Measurements from ENCODE around the gene TMCC2. TPM values are rescaled to one million over a fixed set of nuclear protein-coding genes. Genes with fewer than 3 reads are reported as not detected.

The TMCC2 gene
- total RNA-seq, 1 donor from 2014 or later = 6.8 TPM

DNA sequence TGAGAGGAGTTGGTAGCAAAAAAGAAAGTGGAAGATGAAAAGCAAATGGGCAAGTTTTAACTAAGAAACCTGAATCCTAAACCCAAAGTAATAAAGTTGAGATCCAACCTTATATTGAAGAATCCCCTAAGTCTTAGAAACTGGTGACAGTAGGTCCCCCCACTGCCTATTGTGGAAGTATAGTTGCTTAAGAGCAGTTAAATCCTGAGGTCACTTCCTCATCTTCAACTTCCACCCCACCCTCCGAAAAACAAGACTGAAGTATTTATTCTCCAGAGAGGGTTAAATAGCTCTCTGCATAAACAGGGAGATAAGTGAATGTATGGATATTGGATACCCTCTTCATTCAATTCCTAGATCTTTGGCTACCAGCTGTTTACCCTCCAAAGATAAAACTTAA, 13.0 kb upstream of the TMCC2 start:
- peaks cover 14% of the 10 kb centered on the region for H3K4me1 Mint-ChIP-seq
- DNase-seq (ENCODE audit: low spot score in 2 of 2, unreplicated experiment in 2 of 2) = no peak
- peaks cover 11% of the 10 kb centered on the region for H3K27me3 Mint-ChIP-seq (ENCODE audit: low read depth)
- H3K9me3 Mint-ChIP-seq = no peaks in the 10 kb centered on the region
- H3K27ac Mint-ChIP-seq = no peak overlapping the region
- no peak overlapping the region for H3K4me3 Mint-ChIP-seq
- TF ChIP-seq, protein P1, sequence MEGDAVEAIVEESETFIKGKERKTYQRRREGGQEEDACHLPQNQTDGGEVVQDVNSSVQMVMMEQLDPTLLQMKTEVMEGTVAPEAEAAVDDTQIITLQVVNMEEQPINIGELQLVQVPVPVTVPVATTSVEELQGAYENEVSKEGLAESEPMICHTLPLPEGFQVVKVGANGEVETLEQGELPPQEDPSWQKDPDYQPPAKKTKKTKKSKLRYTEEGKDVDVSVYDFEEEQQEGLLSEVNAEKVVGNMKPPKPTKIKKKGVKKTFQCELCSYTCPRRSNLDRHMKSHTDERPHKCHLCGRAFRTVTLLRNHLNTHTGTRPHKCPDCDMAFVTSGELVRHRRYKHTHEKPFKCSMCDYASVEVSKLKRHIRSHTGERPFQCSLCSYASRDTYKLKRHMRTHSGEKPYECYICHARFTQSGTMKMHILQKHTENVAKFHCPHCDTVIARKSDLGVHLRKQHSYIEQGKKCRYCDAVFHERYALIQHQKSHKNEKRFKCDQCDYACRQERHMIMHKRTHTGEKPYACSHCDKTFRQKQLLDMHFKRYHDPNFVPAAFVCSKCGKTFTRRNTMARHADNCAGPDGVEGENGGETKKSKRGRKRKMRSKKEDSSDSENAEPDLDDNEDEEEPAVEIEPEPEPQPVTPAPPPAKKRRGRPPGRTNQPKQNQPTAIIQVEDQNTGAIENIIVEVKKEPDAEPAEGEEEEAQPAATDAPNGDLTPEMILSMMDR (IDR thresholded peaks at IDR 0.05; ENCODE audit: unreplicated experiment) = no peak
- no peaks in the 10 kb centered on the region for H3K36me3 Mint-ChIP-seq

DNA sequence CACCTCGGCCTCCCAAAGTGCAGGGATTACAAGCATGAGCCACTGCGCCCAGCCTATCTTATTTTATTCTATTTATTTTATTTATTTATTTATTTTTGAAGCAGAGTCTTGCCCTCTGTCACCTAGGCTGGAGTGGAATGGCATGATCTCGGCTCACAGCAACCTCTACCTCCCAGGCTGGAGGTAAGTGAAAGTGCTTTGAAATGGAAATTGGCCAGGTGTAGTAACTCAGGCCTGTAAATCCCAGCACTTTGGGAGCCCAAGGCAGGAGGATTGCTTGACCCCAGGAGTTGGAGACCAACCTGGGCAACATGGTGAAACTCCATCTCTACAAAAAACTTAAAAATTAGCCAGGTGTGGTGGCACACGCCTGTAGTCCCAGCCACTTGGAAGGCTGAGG, 11.2 kb upstream of the TMCC2 start:
- DNase-seq (ENCODE audit: low spot score in 2 of 2, unreplicated experiment in 2 of 2) = no peak
- H3K36me3 Mint-ChIP-seq = no peaks in the 10 kb centered on the region
- H3K27ac Mint-ChIP-seq = no peak overlapping the region
- no peaks in the 10 kb centered on the region for H3K9me3 Mint-ChIP-seq
- TF ChIP-seq, protein P1 (IDR thresholded peaks at IDR 0.05; ENCODE audit: unreplicated experiment) = no peak
- H3K27me3 Mint-ChIP-seq (ENCODE audit: low read depth) = peaks cover 11% of the 10 kb centered on the region
- H3K4me1 Mint-ChIP-seq = peaks cover 3% of the 10 kb centered on the region
- no peak overlapping the region for H3K4me3 Mint-ChIP-seq

DNA sequence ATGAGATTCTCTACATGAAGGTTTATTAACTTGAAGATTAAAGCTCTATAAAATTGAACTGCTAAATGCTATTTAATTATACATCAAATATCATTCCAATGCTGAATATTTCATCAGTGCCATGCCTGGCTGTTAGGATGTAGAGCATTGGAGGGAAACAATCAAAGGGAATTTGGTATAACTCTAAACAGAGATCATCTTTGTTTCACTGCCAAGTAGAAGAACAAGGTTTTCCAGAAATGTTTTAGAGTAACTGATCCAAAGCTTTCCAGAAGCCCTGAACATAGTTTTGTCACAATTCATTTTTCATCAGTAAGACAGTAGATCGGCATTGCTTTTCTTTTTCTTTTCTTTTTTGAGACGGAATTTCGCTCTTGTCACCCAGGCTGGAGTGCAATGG, 10.3 kb upstream of the TMCC2 start:
- no peak overlapping the region for H3K4me3 Mint-ChIP-seq
- H3K27ac Mint-ChIP-seq = no peak overlapping the region
- peaks cover 11% of the 10 kb centered on the region for H3K27me3 Mint-ChIP-seq (ENCODE audit: low read depth)
- DNase-seq (ENCODE audit: low spot score in 2 of 2, unreplicated experiment in 2 of 2) = no peak
- no peaks in the 10 kb centered on the region for H3K4me1 Mint-ChIP-seq
- no peaks in the 10 kb centered on the region for H3K36me3 Mint-ChIP-seq
- TF ChIP-seq, protein P1 (IDR thresholded peaks at IDR 0.05; ENCODE audit: unreplicated experiment) = no peak
- no peaks in the 10 kb centered on the region for H3K9me3 Mint-ChIP-seq

DNA sequence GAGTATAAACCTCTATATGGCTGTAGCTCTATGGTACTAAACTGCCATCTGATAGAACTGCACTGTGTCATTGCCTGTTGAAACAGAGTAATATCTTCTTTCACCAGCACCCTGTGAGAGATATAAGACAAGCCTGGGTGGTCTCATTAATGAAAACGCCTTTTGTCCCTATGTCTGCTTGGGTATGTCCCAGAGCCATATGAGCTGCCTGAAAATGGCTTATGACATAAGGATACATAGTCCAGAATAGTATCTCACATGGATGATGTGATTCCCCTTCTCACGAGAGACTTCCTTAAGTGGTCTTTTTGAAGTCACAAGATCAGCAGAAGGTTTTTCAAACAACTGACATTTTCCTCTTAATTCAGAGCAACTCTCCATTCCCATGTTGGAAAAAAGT, 7.3 kb upstream of the TMCC2 start:
- Mint-ChIP-seq H3K9me3 (no peaks in the 10 kb centered on the region), H3K4me1 (no peaks in the 10 kb centered on the region), H3K27me3 (ENCODE audit: low read depth) (peaks cover 7% of the 10 kb centered on the region), H3K36me3 (no peaks in the 10 kb centered on the region), H3K27ac (no peak overlapping the region), H3K4me3 (no peak overlapping the region)
- DNase-seq (ENCODE audit: low spot score in 2 of 2, unreplicated experiment in 2 of 2) = no peak
- TF ChIP-seq, protein P1 (IDR thresholded peaks at IDR 0.05; ENCODE audit: unreplicated experiment) = no peak

DNA sequence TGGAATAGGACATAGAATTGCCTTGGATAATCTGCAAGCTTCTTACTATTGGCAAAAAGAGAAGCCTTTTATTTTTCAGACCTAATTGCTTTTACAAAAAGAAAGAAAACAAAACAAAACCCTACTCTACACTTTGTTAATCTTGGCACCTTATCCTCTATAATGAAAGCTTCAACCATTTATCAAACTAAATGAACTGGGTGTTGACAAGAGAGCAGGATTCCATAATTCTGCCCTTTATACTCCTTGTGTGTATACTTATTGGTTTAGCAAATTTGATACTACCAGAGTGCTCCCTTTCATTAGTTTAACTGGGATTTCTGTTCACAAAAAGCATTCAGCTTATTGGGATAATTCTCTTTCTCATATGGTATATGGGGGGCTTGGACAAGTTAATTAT, 3.0 kb upstream of the TMCC2 start:
- peaks cover 15% of the 10 kb centered on the region for H3K27me3 Mint-ChIP-seq (ENCODE audit: low read depth)
- H3K9me3 Mint-ChIP-seq = no peaks in the 10 kb centered on the region
- no peak overlapping the region for H3K27ac Mint-ChIP-seq
- no peaks in the 10 kb centered on the region for H3K36me3 Mint-ChIP-seq
- H3K4me1 Mint-ChIP-seq = peaks cover 28% of the 10 kb centered on the region
- DNase-seq (ENCODE audit: low spot score in 2 of 2, unreplicated experiment in 2 of 2) = no peak
- TF ChIP-seq, protein P1 (IDR thresholded peaks at IDR 0.05; ENCODE audit: unreplicated experiment) = no peak
- H3K4me3 Mint-ChIP-seq = no peak overlapping the region
